Mesendoderm (in vitro differentiated cells): ENCODE measurements around the gene SPINDOC.

ENCODE experiments used
- DNase-seq: peaks from one replicate; pipeline ENCODE4 v3.0.0; 2013
- H2AK5ac ChIP-seq: 2 replicates; pipeline ENCODE4 v1.6.1; 2013; ENCODE audit warnings: low read length, inconsistent platforms
- H2BK120ac ChIP-seq: 2 replicates; pipeline ENCODE4 v1.6.1; 2013; ENCODE audit warnings: low read depth, mild to moderate bottlenecking, low read length, moderate library complexity, mixed read lengths
- H2BK15ac ChIP-seq: replicated peaks from 2 replicates; pipeline ENCODE4 v1.6.1; 2013; ENCODE audit warnings: low read depth, mild to moderate bottlenecking, moderate library complexity
- H2BK5ac ChIP-seq: 2 replicates; pipeline ENCODE4 v1.6.1; 2013; ENCODE audit warnings: low read length, inconsistent platforms
- H3K18ac ChIP-seq: 2 replicates; pipeline ENCODE4 v1.6.1; 2013; ENCODE audit warnings: mild to moderate bottlenecking, low read length, mixed read lengths
- H3K23ac ChIP-seq: one replicate; pipeline ENCODE4 v1.6.1; 2013; ENCODE audit warnings: low read length
- H3K27ac ChIP-seq: 2 replicates; pipeline ENCODE4 v1.5.1; 2013; ENCODE audit warnings: low read depth, mild to moderate bottlenecking, inconsistent platforms, low read length, moderate library complexity
- H3K27me3 ChIP-seq: 2 replicates; pipeline ENCODE4 v1.6.1; 2013; ENCODE audit warnings: low read length, control low read depth, mild to moderate bottlenecking, inconsistent platforms; ENCODE audit not compliant: insufficient read depth, poor library complexity
- H3K36me3 ChIP-seq: 2 replicates; pipeline ENCODE4 v1.6.1; 2013; ENCODE audit warnings: low read length, inconsistent platforms; ENCODE audit not compliant: control insufficient read depth, insufficient read depth
- H3K4ac ChIP-seq: one replicate; pipeline ENCODE4 v1.6.1; 2013; ENCODE audit warnings: low read depth, mild to moderate bottlenecking, low read length, moderate library complexity
- H3K4me1 ChIP-seq: 2 replicates; pipeline ENCODE4 v1.6.1; 2013; ENCODE audit warnings: low read depth, low read length, inconsistent platforms; ENCODE audit not compliant: control insufficient read depth
- H3K4me2 ChIP-seq: 2 replicates; pipeline ENCODE4 v1.6.1; 2013; ENCODE audit warnings: low read length
- H3K4me3 ChIP-seq: 2 replicates; pipeline ENCODE4 v1.5.1; 2013; ENCODE audit warnings: mild to moderate bottlenecking, low read length
- H3K56ac ChIP-seq: one replicate; pipeline ENCODE4 v1.6.1; 2013; ENCODE audit warnings: low read length
- H3K79me1 ChIP-seq: 2 replicates; pipeline ENCODE4 v1.6.1; 2013; ENCODE audit warnings: low read length, inconsistent platforms
- H3K79me2 ChIP-seq: 2 replicates; pipeline ENCODE4 v1.6.1; 2013; ENCODE audit warnings: mild to moderate bottlenecking, low read length; ENCODE audit not compliant: control insufficient read depth, insufficient read depth
- H3K9ac ChIP-seq: 2 replicates; pipeline ENCODE4 v1.6.1; 2013; ENCODE audit warnings: low read length, inconsistent platforms
- H4K5ac ChIP-seq: one replicate; pipeline ENCODE4 v1.6.1; 2013; ENCODE audit warnings: low read length
- H4K8ac ChIP-seq: one replicate; pipeline ENCODE4 v1.6.1; 2013; ENCODE audit warnings: low read depth, mild to moderate bottlenecking, control low read depth, low read length, moderate library complexity
- WGBS: extraction: QIAGEN DNeasy Blood & Tissue Kit; methylation state at CpG from one replicate; pipeline ENCODE4 v1.1.7; 2013; ENCODE audit warnings: low lambda C conversion rate, missing lambda C conversion rate; ENCODE audit not compliant: insufficient coverage; ENCODE audit errors: extremely low coverage; 5-methylcytosine and 5-hydroxymethylcytosine counted together

Gene SPINDOC

GRCh38 chr11:63766531-63767235 lies 46.6 kb upstream of the SPINDOC start:
- Histone ChIP-seq H3K79me1 (peaks cover 2% of the 10 kb centered on the region), H3K56ac (peak overlapping the region; percentile 65), H2AK5ac (no peak overlapping the region), H3K9ac (peak overlapping the region; percentile 89), H3K18ac (no peak overlapping the region), H2BK15ac (no peak overlapping the region), H3K4me2 (peak overlapping the region; percentile 67), H2BK5ac (no peak overlapping the region), H3K4me3 (no peak overlapping the region), H3K23ac (no peak overlapping the region), H3K36me3 (no peaks in the 10 kb centered on the region), H4K8ac (no peak overlapping the region), H3K4me1 (peaks cover 10% of the 10 kb centered on the region), H3K27ac (peak overlapping the region; percentile 11), H3K4ac (no peak overlapping the region), H3K27me3 (no peaks in the 10 kb centered on the region), H2BK120ac (no peak overlapping the region), H3K79me2 (peaks cover 33% of the 10 kb centered on the region), H4K5ac (no peak overlapping the region)
- no CpG with 5 or more reads among the region's 7 CpGs for WGBS
- DNase-seq, result no peak

- no peak overlapping the region for H4K5ac ChIP-seq
Measured at GRCh38 chr11:63767267-63767564, 46.0 kb upstream of the SPINDOC start.

DNA sequence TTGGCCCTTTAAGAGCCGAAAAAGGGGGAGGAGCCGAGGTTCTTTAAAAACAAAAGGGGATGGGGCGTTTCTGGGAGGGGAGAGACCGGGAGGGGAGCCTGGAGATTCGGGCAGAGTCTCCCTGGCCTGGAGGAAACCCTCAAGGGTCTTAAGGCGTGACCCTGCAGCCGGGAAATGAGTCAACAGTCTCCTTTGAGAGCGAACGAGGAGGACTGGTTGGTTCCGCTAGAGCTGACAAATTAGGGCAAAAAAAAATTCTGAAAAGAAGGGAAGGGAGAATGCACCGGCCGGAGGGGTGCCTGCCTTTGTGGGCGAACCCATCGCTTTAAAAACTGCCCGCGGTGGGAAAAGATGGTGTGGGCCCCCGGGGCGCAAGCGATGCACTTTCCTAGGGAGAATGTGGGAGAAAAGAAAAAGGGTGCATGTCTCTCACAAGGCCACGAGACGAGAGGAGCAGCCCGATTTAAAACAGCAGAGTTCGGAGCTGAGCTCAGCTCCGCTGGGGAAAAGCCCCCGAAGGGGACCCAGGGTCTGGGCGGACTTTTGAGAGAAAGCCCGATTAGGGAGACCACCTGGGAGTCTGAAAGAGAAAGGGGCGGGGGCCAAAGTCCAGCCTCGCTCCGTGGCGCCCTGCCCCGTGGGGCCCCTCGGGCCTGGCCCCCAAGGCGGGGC lies 45.6 kb upstream of the SPINDOC start:
- H3K79me2 ChIP-seq, result peaks cover 28% of the 10 kb centered on the region
- peak overlapping the region; percentile 82 for H3K4ac ChIP-seq
- H3K27ac ChIP-seq, result peak overlapping the region; percentile 93
- H3K56ac ChIP-seq, result peak overlapping the region; percentile 91
- peak overlapping the region; percentile 89 for H3K9ac ChIP-seq
- no peak overlapping the region for H3K23ac ChIP-seq
- peaks cover 10% of the 10 kb centered on the region for H3K4me1 ChIP-seq
- H3K4me2 ChIP-seq, result peak overlapping the region; percentile 67
- H2AK5ac ChIP-seq, result no peak overlapping the region
- no peak overlapping the region for H2BK5ac ChIP-seq
- H3K27me3 ChIP-seq, result no peaks in the 10 kb centered on the region
- H3K79me1 ChIP-seq, result peaks cover 2% of the 10 kb centered on the region
- H4K8ac ChIP-seq, result peak overlapping the region; percentile 41
- H3K4me3 ChIP-seq, result peak overlapping the region; percentile 86
- peak overlapping the region; percentile 69 for H2BK120ac ChIP-seq
- no peaks in the 10 kb centered on the region for H3K36me3 ChIP-seq
- DNase-seq, result peak; percentile 97
- peak overlapping the region; percentile 97 for H3K18ac ChIP-seq
- H4K5ac ChIP-seq, result no peak overlapping the region
- no CpG with 5 or more reads among the region's 34 CpGs for WGBS
- no peak overlapping the region for H2BK15ac ChIP-seq

More at GRCh38 chr11:63767267-63767564, 46.0 kb upstream of the SPINDOC start:
- no peak overlapping the region for H3K23ac ChIP-seq
- no peak overlapping the region for H3K4ac ChIP-seq
- H4K8ac ChIP-seq, result no peak overlapping the region
- peaks cover 10% of the 10 kb centered on the region for H3K4me1 ChIP-seq
- H2BK120ac ChIP-seq, result no peak overlapping the region
- no peak overlapping the region for H2BK5ac ChIP-seq
- peak overlapping the region; percentile 65 for H3K56ac ChIP-seq
- H3K4me2 ChIP-seq, result peak overlapping the region; percentile 67
- H3K79me2 ChIP-seq, result peaks cover 31% of the 10 kb centered on the region
- peak overlapping the region; percentile 89 for H3K9ac ChIP-seq
- H3K36me3 ChIP-seq, result no peaks in the 10 kb centered on the region
- no peak overlapping the region for H2AK5ac ChIP-seq
- DNase-seq, result no peak
- no peak overlapping the region for H3K27ac ChIP-seq
- no peak overlapping the region for H2BK15ac ChIP-seq
- no CpG with 5 or more reads among the region's 4 CpGs for WGBS
- peaks cover 2% of the 10 kb centered on the region for H3K79me1 ChIP-seq
- no peaks in the 10 kb centered on the region for H3K27me3 ChIP-seq
- no peak overlapping the region for H3K18ac ChIP-seq
- peak overlapping the region; percentile 17 for H3K4me3 ChIP-seq

- no peak within 1 kb of the TSS for H2AK5ac ChIP-seq
- H2BK15ac ChIP-seq, result peak within 1 kb of the TSS; percentile 5
- H4K8ac ChIP-seq, result peak within 1 kb of the TSS; percentile 41
- H2BK5ac ChIP-seq, result no peak within 1 kb of the TSS
- H3K79me2 ChIP-seq, result peaks cover 22% of the 10 kb centered on the region
- H3K4me1 ChIP-seq, result peaks cover 10% of the 10 kb centered on the region
- peak within 1 kb of the TSS; percentile 91 for H3K56ac ChIP-seq
- H3K36me3 ChIP-seq, result no peaks in the 10 kb centered on the region
- H3K4me2 ChIP-seq, result peak within 1 kb of the TSS; percentile 80
- peak; percentile 74 for DNase-seq
- peak within 1 kb of the TSS; percentile 93 for H3K4ac ChIP-seq
- peak within 1 kb of the TSS; percentile 89 for H3K23ac ChIP-seq
- H3K27ac ChIP-seq, result peak within 1 kb of the TSS; percentile 93
- H2BK120ac ChIP-seq, result peak within 1 kb of the TSS; percentile 69
- no CpG with 5 or more reads among the region's 113 CpGs for WGBS
- peaks cover 2% of the 10 kb centered on the region for H3K79me1 ChIP-seq
- H3K9ac ChIP-seq, result peak within 1 kb of the TSS; percentile 89
- H3K18ac ChIP-seq, result peak within 1 kb of the TSS; percentile 97
- no peak within 1 kb of the TSS for H4K5ac ChIP-seq
- no peaks in the 10 kb centered on the region for H3K27me3 ChIP-seq
- peak within 1 kb of the TSS; percentile 86 for H3K4me3 ChIP-seq
Measured at GRCh38 chr11:63768237-63769041, 44.8 kb upstream of the SPINDOC start, which contains the start of gene ZFTA. Gene ZFTA (minus strand): TSS chr11:63768775. CDS start chr11:63768622, 153 bp downstream.

- no peak for DNase-seq
- H3K23ac ChIP-seq, result peak overlapping the region; percentile 89
- H3K79me2 ChIP-seq, result peaks cover 22% of the 10 kb centered on the region
- peaks cover 2% of the 10 kb centered on the region for H3K79me1 ChIP-seq
- H3K18ac ChIP-seq, result peak overlapping the region; percentile 97
- H3K56ac ChIP-seq, result peak overlapping the region; percentile 86
- peak overlapping the region; percentile 48 for H3K4me3 ChIP-seq
- H3K4ac ChIP-seq, result peak overlapping the region; percentile 93
- H2BK5ac ChIP-seq, result no peak overlapping the region
- H2BK15ac ChIP-seq, result peak overlapping the region; percentile 5
- H3K9ac ChIP-seq, result peak overlapping the region; percentile 86
- peak overlapping the region; percentile 66 for H2BK120ac ChIP-seq
- H4K5ac ChIP-seq, result no peak overlapping the region
- WGBS, result no CpG with 5 or more reads among the region's 82 CpGs
- H2AK5ac ChIP-seq, result no peak overlapping the region
- H3K27ac ChIP-seq, result peak overlapping the region; percentile 53
- H3K36me3 ChIP-seq, result no peaks in the 10 kb centered on the region
- H3K4me2 ChIP-seq, result peak overlapping the region; percentile 80
- H3K4me1 ChIP-seq, result peaks cover 10% of the 10 kb centered on the region
- no peaks in the 10 kb centered on the region for H3K27me3 ChIP-seq
- H4K8ac ChIP-seq, result no peak overlapping the region
Measured at GRCh38 chr11:63769042-63769713, 44.1 kb upstream of the SPINDOC start.
